GM12873 (cell line): ENCODE results near the gene PAGE4.

ENCODE experiments used
- CTCF ChIP-seq: IDR thresholded peaks from 2 replicates; pipeline ENCODE4 v1.5.1; 2012; ENCODE audit warnings: low read depth, mild to moderate bottlenecking, moderate library complexity, low read length, control low read depth; ENCODE audit not compliant: insufficient read depth; ENCODE audit errors: missing control alignments

The PAGE4 gene

DNA sequence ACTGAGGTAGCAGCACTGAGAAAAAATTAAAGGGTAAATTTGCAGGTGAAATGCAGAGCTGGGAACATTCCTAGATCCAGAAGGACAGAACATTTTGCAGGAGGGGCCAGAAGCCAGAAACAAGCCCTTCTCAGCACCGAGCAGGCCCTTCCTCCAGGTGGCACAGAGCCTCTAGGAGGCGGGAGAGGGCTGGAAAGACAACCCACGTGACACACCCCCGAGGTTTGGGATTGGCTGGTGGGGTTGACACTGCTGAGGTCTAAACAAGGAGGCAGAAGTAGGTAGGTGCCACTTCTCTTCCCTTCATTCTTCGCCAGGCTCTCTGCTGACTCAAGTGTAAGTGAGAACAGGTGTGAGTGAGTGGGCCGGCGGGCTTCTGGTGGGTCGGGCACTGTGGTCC, at the start of gene PAGE4:
PAGE4 (plus strand) TSS at position 288 of the 400 bp plus-strand sequence. CDS start 1,126 bp downstream, outside the sequence.
- TF ChIP-seq CTCF = no peak

- TF ChIP-seq CTCF = no peak
Measured at GRCh38 chrX:49784747-49785280, 44.3 kb upstream of the PAGE4 start.

GRCh38 chrX:49792376-49792775, 36.7 kb upstream of the PAGE4 start:
- no peak for TF ChIP-seq CTCF

DNA sequence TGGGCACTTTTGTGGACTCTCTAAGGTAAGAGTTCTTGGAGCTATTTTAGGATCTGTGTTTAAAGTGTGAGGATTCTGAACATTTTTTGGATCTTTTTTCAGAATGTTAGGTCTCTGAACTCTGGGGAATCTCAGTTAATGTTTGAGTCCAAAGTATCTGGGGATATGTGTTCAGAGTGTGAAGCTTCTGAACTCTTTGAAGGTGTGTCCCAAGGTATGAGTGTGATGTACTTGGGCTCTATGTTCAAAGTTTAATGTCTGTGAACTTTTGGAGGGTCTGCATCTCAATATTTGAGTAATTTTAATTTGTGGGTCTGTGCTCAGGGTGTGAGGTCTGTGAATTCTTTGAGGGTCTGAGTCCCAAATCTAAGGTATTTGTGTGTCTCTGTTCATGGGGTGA, 35.4 kb upstream of the PAGE4 start:
- no peak for TF ChIP-seq CTCF

DNA sequence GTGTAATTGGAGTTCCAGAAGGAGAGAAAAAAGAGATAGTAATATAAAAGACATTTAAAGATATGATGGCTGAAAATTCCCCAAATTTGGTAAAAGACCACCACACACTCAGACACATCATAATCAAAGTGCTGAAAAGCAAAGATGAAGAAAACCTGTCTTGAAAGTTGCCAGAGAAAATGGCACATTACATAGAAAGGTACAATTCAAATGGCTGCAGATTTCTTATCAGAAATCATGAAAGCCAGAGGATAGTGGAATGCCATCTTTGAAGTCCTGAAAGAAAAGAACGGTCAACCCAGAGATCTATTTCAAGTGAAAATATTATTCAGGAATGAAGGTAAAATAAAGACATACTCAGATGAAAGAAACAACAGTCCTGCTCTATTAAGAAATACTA, 29.3 kb upstream of the PAGE4 start:
- no peak for TF ChIP-seq CTCF

DNA sequence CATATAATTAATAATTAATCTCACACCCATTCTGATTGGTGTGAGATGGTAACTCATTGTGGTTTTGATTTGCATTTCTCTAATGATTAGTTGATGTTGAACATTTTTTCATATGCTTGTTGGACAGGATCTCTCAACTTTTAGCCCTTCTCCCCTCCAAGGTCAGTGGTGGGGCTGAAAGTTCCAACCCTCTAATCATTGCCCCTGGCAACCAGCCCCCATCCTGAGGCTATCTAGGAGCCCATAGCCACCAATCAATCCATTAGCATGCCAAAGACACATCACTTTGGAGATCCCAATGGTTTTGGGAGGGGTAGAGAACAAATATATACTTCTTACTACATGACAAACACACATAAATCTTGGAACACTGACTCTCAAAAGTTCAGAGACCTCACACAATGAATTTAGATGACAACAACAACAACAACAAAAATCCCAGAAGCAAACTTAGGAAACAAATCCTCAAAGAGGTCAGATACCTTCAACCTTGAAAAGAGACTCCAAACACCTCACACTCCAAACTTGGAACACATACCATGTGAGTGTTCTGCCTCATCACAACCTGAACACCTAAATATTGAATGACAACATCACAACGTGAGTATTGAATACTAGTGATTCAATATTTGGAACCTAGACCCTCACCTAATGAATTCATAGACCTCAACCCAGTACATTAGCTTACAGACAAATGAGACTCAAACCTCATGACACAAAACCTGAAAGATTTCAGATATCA, 19.0 kb upstream of the PAGE4 start:
- no peak for TF ChIP-seq CTCF

GRCh38 chrX:49812177-49812576, 16.9 kb upstream of the PAGE4 start:
- no peak for TF ChIP-seq CTCF
